ENCODE measurements around the gene STX8.
"Not testable (repeated sequence)": the region's sequence is repeated elsewhere in the genome, so short reads cannot be mapped to it uniquely, and the experiment has no call there.

Gene STX8

GRCh38 chr17:9575381-9576101 lies at the start of gene STX8:
TSS of gene STX8 (minus strand) at chr17:9575820. CDS start at chr17:9575808, 12 bp downstream.
- in situ Hi-C loops (cut with HindIII; ENCODE audit: low sequenced_read_pairs), result no loop called here
- DNase-seq (ENCODE audit: low read depth, low spot score), result peak; percentile 90
- no peak for TF ChIP-seq CTCF (IDR thresholded peaks at IDR 0.05; ENCODE audit: low read depth, low read length)
- H3K4me3 ChIP-seq (ENCODE audit: low read depth, low read length), result peak within 1 kb of the TSS; percentile 95

GRCh38 chr17:9622961-9623360 lies 47.3 kb upstream of the STX8 start:
- in situ Hi-C loops (cut with HindIII; ENCODE audit: low sequenced_read_pairs), result no loop called here
- H3K4me3 ChIP-seq (ENCODE audit: low read depth, low read length), result no peak overlapping the region
- DNase-seq (ENCODE audit: low read depth, low spot score), result no peak
- no peak for TF ChIP-seq CTCF (IDR thresholded peaks at IDR 0.05; ENCODE audit: low read depth, low read length)

GRCh38 chr17:9615486-9615885 lies 39.9 kb upstream of the STX8 start:
- DNase-seq (ENCODE audit: low read depth, low spot score), result no peak
- TF ChIP-seq CTCF (IDR thresholded peaks at IDR 0.05; ENCODE audit: low read depth, low read length), result no peak
- in situ Hi-C loops (cut with HindIII; ENCODE audit: low sequenced_read_pairs), result no loop called here
- H3K4me3 ChIP-seq (ENCODE audit: low read depth, low read length), result no peak overlapping the region

- no peak for TF ChIP-seq CTCF (IDR thresholded peaks at IDR 0.05; ENCODE audit: low read depth, low read length)
- in situ Hi-C loops (cut with HindIII; ENCODE audit: low sequenced_read_pairs), result no loop called here
- no peak for DNase-seq (ENCODE audit: low read depth, low spot score)
- no peak overlapping the region for H3K4me3 ChIP-seq (ENCODE audit: low read depth, low read length)
Observed at GRCh38 chr17:9612006-9612405, 36.4 kb upstream of the STX8 start.

- no peak overlapping the region for H3K4me3 ChIP-seq (ENCODE audit: low read depth, low read length)
- no peak for DNase-seq (ENCODE audit: low read depth, low spot score)
- in situ Hi-C loops (cut with HindIII; ENCODE audit: low sequenced_read_pairs), result no loop called here
- TF ChIP-seq CTCF (IDR thresholded peaks at IDR 0.05; ENCODE audit: low read depth, low read length), result no peak
Observed at GRCh38 chr17:9611557-9611956, 35.9 kb upstream of the STX8 start.

GRCh38 chr17:9607058-9607457 lies 31.4 kb upstream of the STX8 start:
- in situ Hi-C loops (cut with HindIII; ENCODE audit: low sequenced_read_pairs); H3K4me3 ChIP-seq (ENCODE audit: low read depth, low read length); DNase-seq (ENCODE audit: low read depth, low spot score): not testable (repeated sequence)

- DNase-seq (ENCODE audit: low read depth, low spot score), result no peak
- in situ Hi-C loops (cut with HindIII; ENCODE audit: low sequenced_read_pairs), result no loop called here
- no peak for TF ChIP-seq CTCF (IDR thresholded peaks at IDR 0.05; ENCODE audit: low read depth, low read length)
- no peak overlapping the region for H3K4me3 ChIP-seq (ENCODE audit: low read depth, low read length)
Observed at GRCh38 chr17:9606453-9606852, 30.8 kb upstream of the STX8 start.

- DNase-seq (ENCODE audit: low read depth, low spot score); in situ Hi-C loops (cut with HindIII; ENCODE audit: low sequenced_read_pairs); H3K4me3 ChIP-seq (ENCODE audit: low read depth, low read length): not testable (repeated sequence)
Observed at GRCh38 chr17:9604583-9604982, 29.0 kb upstream of the STX8 start.
